Activated T-cell treated with anti-CD3 and anti-CD28 coated beads, Interleukin-2, amount 50 U/mL, for 4 hours (primary cell): Measurements from ENCODE around the gene REX1BD. TPM values are rescaled to one million over a fixed set of nuclear protein-coding genes. Genes with fewer than 3 reads are reported as not detected.

ENCODE experiments used
- ATAC-seq, 2 donors: fragments of 200-7000 bp; cut with Tn5 transposase; one replicate each; pipeline ENCODE4 v1.10.0; 2021
- DNase-seq: peaks from one replicate; pipeline ENCODE4 v3.0.0-alpha.2; 2020
- H3K27me3 Mint-ChIP-seq: one replicate; pipeline ENCODE4 v1.8.0; 2021; ENCODE audit warnings: low read depth, mixed read lengths
- H3K36me3 Mint-ChIP-seq: one replicate; pipeline ENCODE4 v1.8.0; 2022; ENCODE audit warnings: mixed read lengths; ENCODE audit not compliant: insufficient read depth
- H3K4me1 Mint-ChIP-seq: one replicate; pipeline ENCODE4 v1.8.0; 2021; ENCODE audit warnings: low read depth, mixed read lengths
- H3K4me3 Mint-ChIP-seq: one replicate; pipeline ENCODE4 v1.8.0; 2021; ENCODE audit warnings: mild to moderate bottlenecking, moderate library complexity, mixed read lengths
- H3K9me3 Mint-ChIP-seq: one replicate; pipeline ENCODE4 v1.8.0; 2021; ENCODE audit warnings: mixed read lengths
- total RNA-seq, 3 donors: library from RNA; stranded (reverse); gene quantifications; one replicate each; pipeline ENCODE4 v1.2.1, GENCODE V29; 2021

REX1BD gene
- total RNA-seq, 3 donors from 2014 or later, result 99.7 to 139 (median 119) TPM

DNA sequence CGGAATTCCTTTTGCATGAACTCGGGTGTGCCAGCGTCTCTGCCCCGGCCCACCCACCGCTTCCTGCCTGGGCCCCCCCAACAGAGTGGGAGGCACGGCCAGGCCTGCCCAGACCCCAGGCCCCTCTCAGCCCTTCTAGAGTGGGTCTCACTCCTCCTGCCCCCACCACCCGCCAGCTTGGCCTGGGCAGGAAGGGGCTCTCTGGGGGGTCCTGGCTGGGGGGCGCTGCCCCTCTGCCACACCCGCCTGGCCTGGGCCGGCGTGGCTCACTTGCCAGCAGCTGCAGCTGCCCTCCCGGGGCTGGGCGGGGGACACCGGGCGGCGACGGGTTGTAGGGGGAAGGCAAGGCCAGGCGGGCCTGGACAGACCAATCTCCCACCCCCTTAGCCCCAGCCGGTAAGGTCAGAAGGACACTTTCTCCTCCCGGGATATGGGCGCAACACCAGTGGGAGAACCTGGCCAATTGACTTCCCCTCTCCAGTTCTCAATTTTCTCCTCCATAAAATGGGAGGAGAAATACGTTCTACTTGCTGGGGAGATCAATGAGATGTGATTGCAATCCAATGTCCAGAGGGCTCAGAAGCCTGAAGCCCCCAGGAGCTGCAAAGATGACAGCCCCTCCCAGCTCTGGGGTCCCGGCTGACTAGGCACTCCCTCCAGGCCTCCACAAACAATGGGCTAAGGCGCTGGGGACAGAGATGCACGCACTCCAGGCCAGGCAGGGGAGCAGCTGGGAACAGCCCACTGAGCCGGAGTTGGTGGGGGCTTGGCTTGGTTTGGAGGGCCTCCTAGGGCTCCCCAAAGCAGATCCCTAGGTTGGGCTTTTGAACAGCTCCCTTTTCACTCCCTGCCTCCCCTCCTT lies 15.6 kb downstream of the REX1BD start:
- Mint-ChIP-seq H3K27me3 (peaks cover 73% of the 10 kb centered on the region), H3K9me3 (no peaks in the 10 kb centered on the region), H3K36me3 (no peaks in the 10 kb centered on the region), H3K4me1 (peaks cover 11% of the 10 kb centered on the region), H3K4me3 (no peak overlapping the region)
- DNase-seq (no peak), ATAC-seq (no peak)

DNA sequence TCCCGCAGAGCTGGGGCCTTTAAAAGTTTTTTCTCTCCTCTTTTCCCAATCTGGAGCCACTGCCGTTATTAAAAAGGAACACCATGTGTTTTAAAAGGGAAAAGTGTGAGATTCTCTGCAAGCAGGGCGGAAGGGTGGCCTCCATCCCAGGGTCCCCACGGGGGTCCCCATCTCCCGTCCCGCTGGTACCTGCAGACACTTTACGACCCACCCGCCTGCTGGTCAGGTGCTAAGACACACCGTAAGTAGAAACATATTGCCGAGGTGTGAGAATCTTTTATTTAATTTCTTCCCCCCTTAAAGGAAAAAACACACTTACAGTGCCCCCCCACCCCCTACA lies 16.2 kb downstream of the REX1BD start:
- DNase-seq (no peak), ATAC-seq (no peak)
- Mint-ChIP-seq H3K36me3 (no peaks in the 10 kb centered on the region), H3K27me3 (peaks cover 75% of the 10 kb centered on the region), H3K4me3 (no peak overlapping the region), H3K4me1 (peaks cover 11% of the 10 kb centered on the region), H3K9me3 (no peaks in the 10 kb centered on the region)

DNA sequence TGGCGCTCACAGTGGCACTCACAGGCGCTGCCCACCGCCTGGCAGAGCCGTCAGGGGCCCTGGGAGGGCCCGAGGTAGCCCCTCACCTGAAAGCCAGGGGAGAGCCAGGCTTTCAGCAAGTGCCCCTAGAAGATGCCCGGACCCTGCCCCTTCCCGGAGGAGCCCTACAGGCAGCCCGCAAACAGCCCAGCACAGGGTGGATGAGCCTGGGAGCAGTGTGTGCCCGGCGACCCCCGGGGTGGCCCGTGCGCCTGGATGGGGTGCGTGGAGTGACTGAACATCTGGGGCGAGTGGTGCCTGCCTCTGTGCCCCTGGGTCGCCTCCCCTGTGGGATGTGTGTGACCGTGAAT lies 16.6 kb downstream of the REX1BD start:
- Mint-ChIP-seq H3K27me3 (peaks cover 75% of the 10 kb centered on the region), H3K4me3 (peak overlapping the region; percentile 47), H3K4me1 (peaks cover 11% of the 10 kb centered on the region), H3K36me3 (no peaks in the 10 kb centered on the region), H3K9me3 (no peaks in the 10 kb centered on the region)
- DNase-seq, result no peak
- ATAC-seq, result no peak

DNA sequence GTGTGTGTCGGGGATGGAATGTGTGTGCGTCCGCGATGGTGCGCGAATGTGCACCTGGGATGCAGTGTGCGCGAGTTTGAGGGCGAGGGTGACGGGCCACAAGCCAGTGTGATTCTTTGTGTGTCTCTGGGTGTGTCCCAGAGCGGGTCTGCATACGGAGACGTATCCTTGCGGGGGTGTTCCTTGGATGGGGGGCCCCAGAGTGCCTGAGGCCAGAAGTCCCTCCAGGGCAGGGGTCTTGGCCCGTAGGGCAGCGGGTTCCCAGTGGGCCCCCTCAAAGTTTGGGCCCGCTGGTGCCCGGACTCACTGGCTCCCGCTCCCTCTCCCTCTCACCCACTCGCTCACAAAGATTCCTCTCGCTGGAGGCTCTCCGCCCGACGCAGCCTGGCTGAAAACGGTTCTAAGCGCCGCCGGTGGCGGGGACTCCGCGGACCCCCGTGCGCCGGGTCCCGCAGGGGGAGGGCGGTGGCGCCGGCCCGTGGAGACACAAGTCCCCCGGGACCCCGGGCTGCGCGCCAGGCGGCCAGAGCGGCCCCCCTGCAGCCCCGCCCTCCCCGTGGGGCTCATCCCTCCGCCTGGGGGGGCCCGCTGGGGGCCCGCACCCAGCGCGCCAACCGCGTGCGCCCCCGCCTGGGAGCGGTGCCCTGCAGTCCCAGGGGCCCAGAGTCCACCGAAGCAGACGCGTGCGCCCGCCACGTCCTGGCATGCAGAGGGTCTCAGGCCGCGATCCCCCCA lies 17.1 kb downstream of the REX1BD start:
- Mint-ChIP-seq H3K27me3 (peaks cover 73% of the 10 kb centered on the region), H3K9me3 (no peaks in the 10 kb centered on the region), H3K4me1 (peaks cover 11% of the 10 kb centered on the region), H3K4me3 (peak overlapping the region; percentile 47), H3K36me3 (no peaks in the 10 kb centered on the region)
- DNase-seq, result no peak
- no peak for ATAC-seq

DNA sequence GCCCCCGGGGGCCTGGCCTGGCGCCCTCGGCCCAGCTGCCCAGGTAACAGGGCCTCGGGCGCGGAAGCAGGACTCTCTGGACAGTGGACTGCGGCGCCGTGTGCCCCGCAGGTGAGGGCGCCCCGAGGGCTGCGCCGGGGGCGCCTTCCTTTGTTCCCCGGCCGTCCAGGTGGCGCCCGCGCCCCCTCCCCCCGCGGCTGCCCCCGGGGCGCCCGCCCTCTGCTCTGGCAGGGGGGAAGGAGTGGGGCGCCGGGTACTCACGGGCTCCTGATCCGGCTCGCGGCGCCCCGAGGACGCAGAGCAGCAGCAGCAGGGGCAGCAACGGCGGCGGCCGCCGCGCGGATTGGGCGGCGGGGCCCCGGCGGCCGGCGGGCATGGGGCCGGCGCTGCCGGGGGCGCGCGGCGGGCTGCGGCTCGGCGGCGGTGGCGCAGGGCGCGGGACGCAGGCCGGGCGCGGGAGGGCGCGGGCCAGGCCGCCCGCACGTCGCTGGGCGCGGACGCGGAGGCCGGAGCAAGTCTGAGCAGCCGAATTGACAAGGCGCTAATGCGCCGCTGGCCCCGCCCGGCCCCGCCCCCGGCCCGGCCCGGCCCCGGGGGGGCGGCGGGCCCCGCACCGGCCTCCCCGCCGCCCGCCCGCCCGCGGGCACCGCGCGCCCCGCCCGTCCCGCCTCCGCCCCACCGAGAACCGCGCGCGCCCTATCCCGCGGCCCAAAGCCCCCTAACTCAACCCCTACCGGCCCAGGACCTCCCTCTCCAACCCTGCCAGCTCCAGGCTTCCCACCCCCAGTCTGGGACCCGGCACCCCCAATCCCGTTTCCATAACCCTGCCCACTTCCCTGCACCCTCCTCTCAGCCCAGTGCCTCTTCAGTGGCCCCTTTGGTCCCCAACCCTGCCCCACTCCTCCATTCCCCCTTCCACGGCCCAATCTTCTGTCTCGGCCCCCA lies 18.0 kb downstream of the REX1BD start, which contains the start of gene CRLF1:
TSS of gene CRLF1 (minus strand) at position 519 of the 945 bp plus-strand sequence. CDS start at position 376, 143 bp downstream.
- peaks cover 16% of the 10 kb centered on the region for H3K4me1 Mint-ChIP-seq
- H3K4me3 Mint-ChIP-seq, result peak within 1 kb of the TSS; percentile 43
- ATAC-seq (no peak), DNase-seq (no peak)
- no peaks in the 10 kb centered on the region for H3K9me3 Mint-ChIP-seq
- H3K27me3 Mint-ChIP-seq, result peaks cover 72% of the 10 kb centered on the region
- no peaks in the 10 kb centered on the region for H3K36me3 Mint-ChIP-seq

DNA sequence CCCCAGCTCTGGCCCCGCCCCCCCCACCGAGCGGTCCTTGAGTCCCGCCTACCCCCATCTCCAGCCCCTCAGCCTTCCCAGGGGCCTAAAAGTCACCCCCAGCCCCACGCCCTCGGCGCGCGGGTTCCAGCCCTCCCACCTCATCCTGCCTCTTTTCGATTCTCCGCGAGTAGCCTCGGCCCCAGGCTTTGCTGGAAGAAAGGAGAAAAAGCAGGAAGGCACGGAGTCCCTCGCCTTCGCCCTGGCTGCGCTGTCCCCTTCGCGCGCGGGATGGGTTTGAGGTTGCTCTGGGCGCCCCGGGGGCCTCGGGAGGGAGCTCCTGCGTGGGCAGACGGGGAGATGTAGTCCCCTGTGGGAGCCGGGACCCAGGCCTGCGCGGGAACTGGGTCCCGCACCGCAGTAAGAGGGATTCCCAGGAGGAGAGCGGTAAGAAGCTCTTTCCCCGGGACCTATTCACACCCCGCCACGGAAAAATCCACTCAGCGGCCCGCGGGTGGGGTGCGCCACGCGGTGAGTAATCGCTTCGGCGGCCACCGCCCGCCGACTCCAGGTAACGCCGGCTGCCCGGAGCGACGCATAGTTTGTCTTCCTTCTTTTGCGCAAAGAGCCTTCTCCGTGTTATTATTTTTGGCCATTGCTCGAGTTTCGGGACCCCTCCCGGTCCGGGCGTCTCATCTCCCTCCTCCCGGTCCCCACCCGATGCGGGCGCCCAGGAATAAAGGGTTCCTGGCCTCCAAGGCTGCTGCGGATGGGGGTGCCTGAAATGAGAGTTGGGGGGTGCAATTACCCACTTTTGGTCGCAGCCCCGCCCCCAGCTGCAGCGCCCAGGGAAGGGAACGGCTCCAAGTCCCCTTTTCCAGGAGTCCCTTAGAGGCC lies 18.9 kb downstream of the REX1BD start:
- H3K36me3 Mint-ChIP-seq, result no peaks in the 10 kb centered on the region
- no peaks in the 10 kb centered on the region for H3K9me3 Mint-ChIP-seq
- peaks cover 22% of the 10 kb centered on the region for H3K4me1 Mint-ChIP-seq
- no peak for ATAC-seq
- no peak overlapping the region for H3K4me3 Mint-ChIP-seq
- DNase-seq, result peak; percentile 47
- H3K27me3 Mint-ChIP-seq, result peaks cover 72% of the 10 kb centered on the region

DNA sequence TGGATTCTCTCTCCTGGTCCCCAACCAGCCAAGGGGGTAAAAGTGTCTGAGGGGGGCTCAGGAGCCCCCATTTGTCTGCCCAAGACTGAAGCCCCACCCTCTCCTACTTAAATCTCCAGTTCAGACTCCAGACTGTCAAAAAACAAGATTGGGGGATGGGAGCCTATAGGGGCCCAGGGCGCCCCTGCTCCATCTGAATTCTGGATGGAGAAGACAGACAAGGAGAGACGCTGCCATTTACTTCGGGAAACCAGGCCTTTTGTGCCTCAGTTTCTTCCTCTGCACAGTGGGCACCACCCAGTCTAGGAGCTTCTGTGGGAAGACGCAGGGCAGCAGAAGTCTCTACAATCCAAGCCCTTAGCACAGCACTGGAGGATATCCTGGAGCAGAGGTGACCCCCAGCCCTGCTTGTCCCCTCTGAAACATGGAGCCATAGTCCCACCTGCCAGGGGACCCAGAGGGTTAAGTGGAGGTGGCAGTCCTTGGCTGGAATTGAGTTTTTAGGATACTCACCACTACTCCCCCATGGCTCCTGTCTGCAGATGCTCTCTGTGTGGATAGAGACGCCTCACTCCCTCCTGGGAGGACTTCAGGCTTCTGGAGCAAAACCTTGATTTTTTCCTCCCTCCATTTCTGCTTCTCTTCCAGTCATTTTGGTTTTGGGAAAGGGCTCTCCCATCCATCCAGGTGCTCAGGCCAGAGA lies 19.7 kb downstream of the REX1BD start:
- ATAC-seq, result no peak
- DNase-seq, result no peak
- Mint-ChIP-seq H3K4me1 (peaks cover 22% of the 10 kb centered on the region), H3K4me3 (no peak overlapping the region), H3K36me3 (no peaks in the 10 kb centered on the region), H3K27me3 (peaks cover 68% of the 10 kb centered on the region), H3K9me3 (no peaks in the 10 kb centered on the region)

DNA sequence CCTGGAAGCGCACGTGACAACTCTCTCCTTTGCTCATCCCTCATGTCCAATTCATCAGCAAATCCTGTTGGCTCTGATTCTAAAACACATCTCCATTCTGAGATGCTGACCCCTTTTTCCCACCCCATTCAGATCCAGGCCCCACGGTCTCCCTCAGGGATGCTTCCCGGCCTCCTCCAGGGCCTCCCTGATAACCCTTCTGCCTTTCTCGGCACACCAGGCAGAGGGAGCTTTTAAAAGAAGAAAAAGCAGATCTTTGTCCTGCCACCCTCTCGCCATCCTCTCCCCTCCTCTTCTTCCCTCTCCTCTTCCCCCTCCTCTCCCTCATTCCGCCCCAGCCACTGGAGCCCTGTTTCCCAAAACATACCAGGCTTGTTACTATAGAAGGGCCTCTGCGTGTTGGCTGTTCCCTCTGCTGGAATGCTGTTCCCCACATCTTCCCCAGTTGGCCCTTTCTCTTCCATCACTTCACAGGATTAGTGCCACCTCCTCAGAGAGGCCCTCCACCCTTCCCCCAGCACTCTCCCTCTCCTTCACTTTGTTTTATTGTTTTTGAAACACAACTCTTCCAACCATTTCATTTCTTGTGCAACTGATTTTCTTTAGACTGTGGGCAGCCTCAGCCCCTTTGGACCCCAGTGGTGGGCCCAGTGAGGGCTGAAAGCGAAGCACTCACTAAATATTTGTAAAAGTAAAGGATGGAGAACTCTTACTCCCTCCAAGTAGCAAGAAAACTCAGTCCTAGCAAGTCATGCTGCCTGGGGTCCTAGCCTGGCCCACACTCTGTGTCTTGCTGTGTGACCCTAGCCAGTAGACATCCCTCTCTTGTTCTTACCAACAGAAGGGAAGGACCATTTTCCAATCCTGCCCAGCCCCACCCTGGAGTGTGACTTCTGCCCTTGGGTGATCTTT lies 20.5 kb downstream of the REX1BD start:
- peaks cover 24% of the 10 kb centered on the region for H3K4me1 Mint-ChIP-seq
- no peak overlapping the region for H3K4me3 Mint-ChIP-seq
- no peaks in the 10 kb centered on the region for H3K36me3 Mint-ChIP-seq
- ATAC-seq (no peak), DNase-seq (no peak)
- no peaks in the 10 kb centered on the region for H3K9me3 Mint-ChIP-seq
- peaks cover 70% of the 10 kb centered on the region for H3K27me3 Mint-ChIP-seq

DNA sequence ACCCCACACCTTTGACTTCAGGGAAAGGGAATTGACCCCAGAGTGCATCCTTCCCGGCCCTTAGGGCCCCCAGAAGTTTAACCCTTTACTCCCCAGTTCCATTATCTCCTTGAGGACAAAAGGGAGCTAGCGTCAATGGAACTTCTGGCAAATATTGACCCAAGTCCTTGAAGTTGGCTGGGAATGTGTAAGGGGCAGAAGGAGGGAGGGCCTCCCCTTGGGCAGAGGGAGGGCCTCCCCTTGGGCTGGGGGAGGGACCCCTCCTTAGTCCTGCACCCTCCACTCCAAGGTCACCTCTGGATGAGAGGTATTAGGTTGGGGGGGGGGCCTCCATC lies 21.1 kb downstream of the REX1BD start:
- H3K9me3 Mint-ChIP-seq, result no peaks in the 10 kb centered on the region
- no peak overlapping the region for H3K4me3 Mint-ChIP-seq
- peaks cover 26% of the 10 kb centered on the region for H3K4me1 Mint-ChIP-seq
- H3K36me3 Mint-ChIP-seq, result no peaks in the 10 kb centered on the region
- ATAC-seq (no peak), DNase-seq (no peak)
- H3K27me3 Mint-ChIP-seq, result peaks cover 71% of the 10 kb centered on the region

DNA sequence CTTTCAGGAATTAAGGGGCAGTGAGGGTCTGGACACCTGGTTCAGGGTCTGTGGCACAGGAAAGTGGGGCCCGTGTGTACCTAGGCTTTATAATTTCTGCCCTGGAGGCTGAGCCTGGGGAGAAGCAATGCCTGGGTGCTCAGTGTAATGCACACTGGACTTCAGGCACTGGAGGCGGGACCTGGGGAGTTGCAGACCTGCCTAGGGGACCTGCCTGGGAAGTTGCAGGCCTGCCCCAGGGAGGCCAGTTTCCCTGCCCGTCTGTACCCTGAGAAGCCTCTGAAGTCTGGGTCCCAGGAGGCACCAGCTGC lies 21.6 kb downstream of the REX1BD start:
- peaks cover 26% of the 10 kb centered on the region for H3K4me1 Mint-ChIP-seq
- H3K4me3 Mint-ChIP-seq, result no peak overlapping the region
- no peaks in the 10 kb centered on the region for H3K9me3 Mint-ChIP-seq
- peaks cover 70% of the 10 kb centered on the region for H3K27me3 Mint-ChIP-seq
- DNase-seq, result no peak
- no peak for ATAC-seq
- no peaks in the 10 kb centered on the region for H3K36me3 Mint-ChIP-seq

DNA sequence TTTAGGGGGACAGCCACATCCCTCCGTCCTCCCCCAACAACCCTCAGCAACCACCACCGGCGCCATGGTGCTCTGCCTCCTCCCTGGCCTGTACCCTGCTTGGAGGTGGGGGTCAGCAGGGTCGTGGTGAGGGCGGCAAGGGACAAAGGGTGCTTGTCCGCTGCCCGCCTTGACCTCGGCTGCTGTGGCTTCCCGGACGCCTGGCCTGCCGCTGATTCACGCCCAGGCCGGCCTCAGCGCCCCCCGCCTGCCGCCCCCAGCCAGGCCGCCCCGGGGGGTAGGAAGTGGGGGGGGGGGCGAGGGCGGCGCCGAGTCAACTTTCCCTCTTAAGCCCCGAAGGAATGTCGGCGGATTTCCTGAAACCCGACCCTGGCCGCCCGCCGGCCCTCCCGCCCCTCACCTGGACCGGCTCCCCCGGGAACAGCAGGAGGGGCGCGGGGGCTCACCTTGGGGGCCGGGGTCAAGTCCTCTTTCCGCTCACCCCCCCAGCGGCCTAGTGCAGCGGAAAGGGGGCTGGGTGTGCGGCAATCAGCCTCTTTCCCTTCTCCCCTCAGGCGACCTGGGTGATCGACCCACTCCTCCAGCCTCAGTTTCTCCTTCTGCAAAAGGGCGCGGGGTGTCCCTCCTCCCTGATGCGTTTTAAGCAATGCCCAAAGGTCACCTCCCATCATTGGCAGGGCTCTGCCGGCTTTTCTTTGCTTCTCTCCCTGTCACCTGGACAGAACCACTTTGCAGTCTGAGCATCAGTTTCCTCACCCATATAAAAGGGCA lies 22.1 kb downstream of the REX1BD start:
- Mint-ChIP-seq H3K4me1 (peaks cover 23% of the 10 kb centered on the region), H3K4me3 (peak overlapping the region; percentile 40), H3K36me3 (no peaks in the 10 kb centered on the region), H3K9me3 (no peaks in the 10 kb centered on the region), H3K27me3 (peaks cover 70% of the 10 kb centered on the region)
- ATAC-seq (no peak), DNase-seq (no peak)
